ENCODE data around the gene MCMBP.
"Not testable (repeated sequence)": the region's sequence is repeated elsewhere in the genome, so short reads cannot be mapped to it uniquely, and the experiment has no call there.

Gene MCMBP

DNA sequence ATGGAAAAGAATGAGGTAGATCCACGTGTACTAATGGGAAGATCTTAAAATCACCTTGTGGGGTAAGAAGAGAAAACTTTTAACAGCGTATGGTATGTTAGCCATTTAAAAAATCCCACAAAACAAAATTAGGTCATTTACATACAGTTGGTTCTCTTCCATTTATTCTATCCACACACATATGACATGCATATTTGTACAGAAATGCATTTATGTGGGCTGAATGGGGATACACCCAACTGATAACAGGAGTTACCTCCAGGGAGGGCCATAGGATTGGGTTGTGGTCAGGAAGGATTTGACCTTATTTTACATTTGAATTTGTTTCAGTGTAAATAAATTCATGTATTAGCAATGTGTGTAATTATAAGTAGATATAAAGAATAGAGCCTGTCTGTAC lies 71.5 kb downstream of the MCMBP start:
- H3K9me3 ChIP-seq: no peaks in the 10 kb centered on the region
- H3K27me3 ChIP-seq: no peaks in the 10 kb centered on the region
- no peak overlapping the region for H3K27ac ChIP-seq
- TF ChIP-seq, protein P1, sequence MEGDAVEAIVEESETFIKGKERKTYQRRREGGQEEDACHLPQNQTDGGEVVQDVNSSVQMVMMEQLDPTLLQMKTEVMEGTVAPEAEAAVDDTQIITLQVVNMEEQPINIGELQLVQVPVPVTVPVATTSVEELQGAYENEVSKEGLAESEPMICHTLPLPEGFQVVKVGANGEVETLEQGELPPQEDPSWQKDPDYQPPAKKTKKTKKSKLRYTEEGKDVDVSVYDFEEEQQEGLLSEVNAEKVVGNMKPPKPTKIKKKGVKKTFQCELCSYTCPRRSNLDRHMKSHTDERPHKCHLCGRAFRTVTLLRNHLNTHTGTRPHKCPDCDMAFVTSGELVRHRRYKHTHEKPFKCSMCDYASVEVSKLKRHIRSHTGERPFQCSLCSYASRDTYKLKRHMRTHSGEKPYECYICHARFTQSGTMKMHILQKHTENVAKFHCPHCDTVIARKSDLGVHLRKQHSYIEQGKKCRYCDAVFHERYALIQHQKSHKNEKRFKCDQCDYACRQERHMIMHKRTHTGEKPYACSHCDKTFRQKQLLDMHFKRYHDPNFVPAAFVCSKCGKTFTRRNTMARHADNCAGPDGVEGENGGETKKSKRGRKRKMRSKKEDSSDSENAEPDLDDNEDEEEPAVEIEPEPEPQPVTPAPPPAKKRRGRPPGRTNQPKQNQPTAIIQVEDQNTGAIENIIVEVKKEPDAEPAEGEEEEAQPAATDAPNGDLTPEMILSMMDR (IDR thresholded peaks at IDR 0.05): no peak
- H3K4me3 ChIP-seq (ENCODE audit: low read depth in 1 of 2, low read length in 1 of 2): no peak overlapping the region
- no peaks in the 10 kb centered on the region for H3K4me1 ChIP-seq (ENCODE audit: control insufficient read depth in 1 of 2, insufficient read depth in 1 of 2, low read depth in 1 of 2, low read length in 1 of 2)
- no peaks in the 10 kb centered on the region for H3K36me3 ChIP-seq

DNA sequence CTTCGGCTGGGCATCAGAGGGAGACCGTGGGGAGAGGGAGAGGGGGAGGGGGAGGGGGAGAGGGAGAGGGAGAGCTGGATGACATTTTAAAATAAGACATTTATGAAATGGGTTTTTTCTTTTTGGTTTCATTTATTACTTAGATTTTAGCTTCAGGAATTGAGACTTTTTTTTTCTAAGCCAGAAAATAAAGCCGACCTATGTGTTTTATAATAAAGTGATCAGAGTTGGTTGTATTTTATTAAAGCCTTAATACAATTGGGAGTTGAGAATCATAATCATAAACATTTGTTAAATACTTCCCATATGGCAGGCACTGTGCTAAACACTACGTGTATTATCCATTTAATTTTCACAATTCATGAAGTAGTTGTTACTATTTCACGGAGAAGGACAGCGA lies 76.6 kb downstream of the MCMBP start:
- H3K4me3 ChIP-seq (ENCODE audit: low read depth in 1 of 2, low read length in 1 of 2): no peak overlapping the region
- H3K27me3 ChIP-seq: no peaks in the 10 kb centered on the region
- no peaks in the 10 kb centered on the region for H3K4me1 ChIP-seq (ENCODE audit: control insufficient read depth in 1 of 2, insufficient read depth in 1 of 2, low read depth in 1 of 2, low read length in 1 of 2)
- no peak overlapping the region for H3K27ac ChIP-seq
- H3K9me3 ChIP-seq: no peaks in the 10 kb centered on the region
- no peaks in the 10 kb centered on the region for H3K36me3 ChIP-seq
- TF ChIP-seq, protein P1 (IDR thresholded peaks at IDR 0.05): no peak

GRCh38 chr10:119795101-119795500 lies 77.5 kb downstream of the MCMBP start:
- not testable (repeated sequence) for H3K9me3 ChIP-seq; H3K4me1 ChIP-seq (ENCODE audit: control insufficient read depth in 1 of 2, insufficient read depth in 1 of 2, low read depth in 1 of 2, low read length in 1 of 2); H3K27ac ChIP-seq; H3K4me3 ChIP-seq (ENCODE audit: low read depth in 1 of 2, low read length in 1 of 2); H3K36me3 ChIP-seq; H3K27me3 ChIP-seq

- H3K4me3 ChIP-seq (ENCODE audit: low read depth in 1 of 2, low read length in 1 of 2): no peak overlapping the region
- H3K27me3 ChIP-seq: no peaks in the 10 kb centered on the region
- no peaks in the 10 kb centered on the region for H3K9me3 ChIP-seq
- H3K36me3 ChIP-seq: no peaks in the 10 kb centered on the region
- no peak overlapping the region for H3K27ac ChIP-seq
- TF ChIP-seq, protein P1 (IDR thresholded peaks at IDR 0.05): no peak
- H3K4me1 ChIP-seq (ENCODE audit: control insufficient read depth in 1 of 2, insufficient read depth in 1 of 2, low read depth in 1 of 2, low read length in 1 of 2): no peaks in the 10 kb centered on the region
These were observed 86.4 kb downstream of the MCMBP start for GRCh38 chr10:119786117-119786769.

DNA sequence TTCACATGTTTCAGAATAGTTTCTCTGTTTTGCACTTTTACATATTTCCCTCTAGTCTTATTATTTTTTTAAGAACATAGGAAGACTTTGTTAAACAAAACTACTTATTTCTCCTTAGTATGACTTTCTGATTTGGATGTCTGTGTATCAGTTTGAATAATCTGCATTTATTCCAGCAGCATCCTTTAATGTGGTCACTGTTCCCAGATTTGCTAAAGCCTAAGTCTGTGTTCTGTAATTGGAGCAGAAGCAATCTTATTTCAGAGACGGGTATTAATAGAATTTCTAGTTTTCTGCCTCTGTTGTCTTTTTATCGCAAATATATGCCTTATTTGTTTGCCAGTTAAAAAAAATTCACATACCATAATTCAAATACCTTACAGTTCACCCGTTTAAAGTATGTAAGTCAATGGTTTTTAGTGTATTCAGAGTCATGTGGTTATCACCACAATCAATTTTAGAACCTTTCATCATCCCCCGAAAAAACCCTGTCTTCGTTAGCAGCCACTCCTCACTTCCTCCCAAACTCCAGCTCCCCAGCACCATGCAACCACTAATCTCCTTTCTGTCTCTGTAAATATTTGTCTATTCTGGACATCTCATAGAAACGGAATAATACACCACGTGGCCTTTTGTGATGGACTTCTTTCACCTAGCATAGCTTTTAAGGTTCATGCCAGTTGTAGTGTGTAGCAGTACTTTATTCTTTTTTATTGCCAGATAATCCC lies 88.1 kb downstream of the MCMBP start:
- H3K4me1 ChIP-seq (ENCODE audit: control insufficient read depth in 1 of 2, insufficient read depth in 1 of 2, low read depth in 1 of 2, low read length in 1 of 2): no peaks in the 10 kb centered on the region
- H3K36me3 ChIP-seq: no peaks in the 10 kb centered on the region

DNA sequence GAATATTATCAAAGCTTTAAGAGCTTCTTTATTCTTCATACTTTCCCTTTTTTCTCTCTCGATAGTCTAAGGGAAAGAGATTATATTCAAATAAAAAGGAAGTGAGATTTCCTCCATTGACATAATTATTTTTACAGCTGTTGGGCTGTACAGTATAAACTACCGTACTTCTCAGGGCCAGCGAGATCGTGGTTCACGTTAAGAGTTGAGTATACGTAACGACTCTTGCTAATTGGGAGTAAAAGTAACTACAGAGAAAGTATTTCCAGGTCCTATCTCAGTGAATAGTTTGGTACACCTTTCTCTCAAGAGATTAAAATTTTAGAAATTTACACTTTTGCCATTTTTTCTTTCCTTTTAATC lies 89.0 kb downstream of the MCMBP start:
- H3K4me1 ChIP-seq (ENCODE audit: control insufficient read depth in 1 of 2, insufficient read depth in 1 of 2, low read depth in 1 of 2, low read length in 1 of 2): no peaks in the 10 kb centered on the region
- no peaks in the 10 kb centered on the region for H3K9me3 ChIP-seq
- no peak overlapping the region for H3K27ac ChIP-seq
- H3K36me3 ChIP-seq: no peaks in the 10 kb centered on the region
- H3K27me3 ChIP-seq: no peaks in the 10 kb centered on the region
- TF ChIP-seq, protein P1 (IDR thresholded peaks at IDR 0.05): no peak
- no peak overlapping the region for H3K4me3 ChIP-seq (ENCODE audit: low read depth in 1 of 2, low read length in 1 of 2)

More for the DNA sequence above, 88.1 kb downstream of the MCMBP start:
- H3K4me3 ChIP-seq (ENCODE audit: low read depth in 1 of 2, low read length in 1 of 2): no peak overlapping the region
- no peaks in the 10 kb centered on the region for H3K9me3 ChIP-seq
- no peak overlapping the region for H3K27ac ChIP-seq
- TF ChIP-seq, protein P1 (IDR thresholded peaks at IDR 0.05): no peak
- H3K27me3 ChIP-seq: no peaks in the 10 kb centered on the region

Measured in neutrophil (primary cell).